Nephron progenitor cell (in vitro differentiated cells): Measurements from ENCODE around the gene IMPG2.

Source experiments
- DNase-seq: peaks from one replicate; pipeline ENCODE4 v3.0.0; 2021
- H3K27ac Mint-ChIP-seq: 2 replicates; pipeline ENCODE4 v1.8.0; 2021; ENCODE audit warnings: mild to moderate bottlenecking, moderate library complexity, mixed read lengths
- H3K27me3 Mint-ChIP-seq: 2 replicates; pipeline ENCODE4 v1.8.0; 2021; ENCODE audit warnings: mild to moderate bottlenecking, low read depth, mixed read lengths; ENCODE audit not compliant: poor library complexity
- H3K36me3 Mint-ChIP-seq: 2 replicates; pipeline ENCODE4 v1.8.0; 2021; ENCODE audit warnings: low read depth, mixed read lengths
- H3K4me1 Mint-ChIP-seq: 2 replicates; pipeline ENCODE4 v1.8.0; 2021; ENCODE audit warnings: mixed read lengths
- H3K4me3 Mint-ChIP-seq: 2 replicates; pipeline ENCODE4 v1.8.0; 2021; ENCODE audit warnings: mild to moderate bottlenecking, moderate library complexity, mixed read lengths
- H3K9me3 Mint-ChIP-seq: 2 replicates; pipeline ENCODE4 v1.8.0; 2021; ENCODE audit warnings: mild to moderate bottlenecking, moderate library complexity, mixed read lengths
- TF ChIP-seq, protein P1 (sequence below): fragments of 200-600 bp; sonication (generic); IDR thresholded peaks from 2 replicates; pipeline ENCODE4 v1.5.0; 2021; ENCODE audit warnings: antibody characterized with exemption

The IMPG2 gene

DNA sequence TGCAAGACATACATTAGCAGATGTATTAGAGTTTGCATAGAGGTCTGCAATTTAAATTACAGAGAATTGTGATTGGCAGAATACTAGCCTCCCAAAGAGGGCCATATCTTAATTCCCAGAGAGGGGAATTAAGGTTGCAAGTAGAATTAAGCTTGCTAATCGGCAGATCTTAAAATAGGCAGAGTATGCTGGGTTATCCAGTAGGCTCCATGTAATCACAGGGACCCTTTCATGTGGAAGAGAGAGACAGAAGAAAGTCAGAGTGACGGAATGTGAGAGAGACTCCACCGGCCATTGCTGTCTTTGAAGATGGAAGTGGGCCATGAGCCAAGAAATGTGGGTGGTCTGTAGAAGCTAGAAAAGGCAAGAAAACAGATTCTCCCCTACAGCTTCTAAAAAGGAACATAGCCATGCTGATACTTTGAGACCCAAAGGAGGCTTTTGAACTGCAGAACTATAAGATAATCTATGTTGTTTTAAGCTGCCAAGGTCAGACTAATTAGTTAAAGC is 38.8 kb downstream of the IMPG2 start:
- no peak for DNase-seq

DNA sequence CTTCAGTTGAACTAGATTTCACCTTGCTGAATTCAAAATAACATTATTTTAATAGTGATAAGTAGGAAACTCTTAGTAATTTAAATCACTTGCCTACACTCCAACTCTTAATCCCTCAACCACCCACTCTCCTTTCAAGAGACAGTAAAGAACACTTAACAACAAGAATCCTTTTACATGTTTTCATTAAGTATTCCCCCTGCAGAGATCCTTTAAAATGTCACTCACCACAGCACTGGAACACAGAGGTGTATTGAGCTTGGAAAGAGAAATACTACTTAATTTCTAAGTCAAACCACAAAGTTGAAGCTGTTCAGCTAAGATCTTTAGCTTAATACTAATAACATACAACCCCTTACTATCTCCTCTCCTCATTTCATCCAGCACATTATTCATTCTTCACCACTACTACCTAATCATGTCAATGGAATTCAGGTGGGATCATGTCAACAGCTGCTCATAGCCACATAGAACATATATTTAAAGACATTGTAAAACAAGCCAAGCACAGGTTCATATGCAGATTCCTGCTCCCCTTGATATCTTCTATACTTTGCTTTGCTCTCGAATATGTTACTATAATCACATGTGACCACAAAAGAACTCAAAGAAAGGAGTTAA is 40.5 kb downstream of the IMPG2 start:
- no peaks in the 10 kb centered on the region for H3K36me3 Mint-ChIP-seq
- H3K4me1 Mint-ChIP-seq: peaks cover 9% of the 10 kb centered on the region
- no peaks in the 10 kb centered on the region for H3K9me3 Mint-ChIP-seq
- DNase-seq: no peak
- no peak overlapping the region for H3K4me3 Mint-ChIP-seq
- TF ChIP-seq, protein P1, sequence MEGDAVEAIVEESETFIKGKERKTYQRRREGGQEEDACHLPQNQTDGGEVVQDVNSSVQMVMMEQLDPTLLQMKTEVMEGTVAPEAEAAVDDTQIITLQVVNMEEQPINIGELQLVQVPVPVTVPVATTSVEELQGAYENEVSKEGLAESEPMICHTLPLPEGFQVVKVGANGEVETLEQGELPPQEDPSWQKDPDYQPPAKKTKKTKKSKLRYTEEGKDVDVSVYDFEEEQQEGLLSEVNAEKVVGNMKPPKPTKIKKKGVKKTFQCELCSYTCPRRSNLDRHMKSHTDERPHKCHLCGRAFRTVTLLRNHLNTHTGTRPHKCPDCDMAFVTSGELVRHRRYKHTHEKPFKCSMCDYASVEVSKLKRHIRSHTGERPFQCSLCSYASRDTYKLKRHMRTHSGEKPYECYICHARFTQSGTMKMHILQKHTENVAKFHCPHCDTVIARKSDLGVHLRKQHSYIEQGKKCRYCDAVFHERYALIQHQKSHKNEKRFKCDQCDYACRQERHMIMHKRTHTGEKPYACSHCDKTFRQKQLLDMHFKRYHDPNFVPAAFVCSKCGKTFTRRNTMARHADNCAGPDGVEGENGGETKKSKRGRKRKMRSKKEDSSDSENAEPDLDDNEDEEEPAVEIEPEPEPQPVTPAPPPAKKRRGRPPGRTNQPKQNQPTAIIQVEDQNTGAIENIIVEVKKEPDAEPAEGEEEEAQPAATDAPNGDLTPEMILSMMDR: no peak
- peaks cover 3% of the 10 kb centered on the region for H3K27me3 Mint-ChIP-seq
- no peak overlapping the region for H3K27ac Mint-ChIP-seq

More for the DNA sequence above, 38.8 kb downstream of the IMPG2 start:
- H3K36me3 Mint-ChIP-seq: no peaks in the 10 kb centered on the region
- TF ChIP-seq, protein P1: no peak
- H3K27me3 Mint-ChIP-seq: peaks cover 3% of the 10 kb centered on the region
- peak overlapping the region; percentile 81 for H3K27ac Mint-ChIP-seq
- H3K9me3 Mint-ChIP-seq: no peaks in the 10 kb centered on the region
- H3K4me1 Mint-ChIP-seq: peaks cover 9% of the 10 kb centered on the region
- no peak overlapping the region for H3K4me3 Mint-ChIP-seq

DNA sequence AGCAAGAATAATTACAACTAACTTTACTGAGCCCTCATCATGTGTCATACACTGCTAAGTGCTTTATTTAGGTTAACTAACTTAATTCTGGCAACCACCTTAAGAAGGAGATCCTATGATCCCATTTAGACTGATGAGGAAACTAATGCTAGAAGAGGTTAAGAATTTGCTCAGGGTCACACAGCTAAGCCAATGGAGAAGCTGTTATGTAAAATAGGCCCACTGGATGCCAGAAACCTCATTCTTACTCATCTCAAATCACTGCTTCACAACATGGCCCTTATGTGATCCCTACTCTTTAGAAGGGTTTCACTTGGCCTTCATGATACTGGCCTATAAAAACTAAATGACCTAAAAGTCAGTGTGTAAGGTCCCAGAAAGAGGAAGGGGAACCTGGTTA is 41.2 kb downstream of the IMPG2 start:
- TF ChIP-seq, protein P1: no peak
- Mint-ChIP-seq H3K4me1 (peaks cover 9% of the 10 kb centered on the region), H3K27me3 (peaks cover 3% of the 10 kb centered on the region), H3K9me3 (no peaks in the 10 kb centered on the region), H3K27ac (no peak overlapping the region), H3K36me3 (no peaks in the 10 kb centered on the region), H3K4me3 (no peak overlapping the region)
- no peak for DNase-seq

DNA sequence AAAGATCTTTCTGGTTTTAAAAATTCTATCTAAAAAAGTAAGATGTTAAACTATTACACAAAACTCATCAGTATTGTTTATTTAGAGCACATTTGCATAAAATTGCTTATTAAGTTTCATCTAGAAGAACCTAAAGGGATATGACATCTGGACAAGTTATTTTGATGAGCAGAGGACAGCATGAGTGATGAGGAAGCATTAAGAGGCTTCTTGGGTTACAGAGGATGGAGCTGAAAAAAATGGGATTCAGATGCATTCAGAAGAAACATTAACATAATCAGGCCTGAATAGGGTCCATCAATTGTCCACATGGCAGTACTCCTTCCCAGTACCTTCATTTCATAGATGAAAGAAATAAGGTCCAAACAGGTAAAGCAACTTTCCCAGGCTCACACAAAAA is 41.6 kb downstream of the IMPG2 start:
- no peaks in the 10 kb centered on the region for H3K9me3 Mint-ChIP-seq
- H3K4me1 Mint-ChIP-seq: peaks cover 9% of the 10 kb centered on the region

DNA sequence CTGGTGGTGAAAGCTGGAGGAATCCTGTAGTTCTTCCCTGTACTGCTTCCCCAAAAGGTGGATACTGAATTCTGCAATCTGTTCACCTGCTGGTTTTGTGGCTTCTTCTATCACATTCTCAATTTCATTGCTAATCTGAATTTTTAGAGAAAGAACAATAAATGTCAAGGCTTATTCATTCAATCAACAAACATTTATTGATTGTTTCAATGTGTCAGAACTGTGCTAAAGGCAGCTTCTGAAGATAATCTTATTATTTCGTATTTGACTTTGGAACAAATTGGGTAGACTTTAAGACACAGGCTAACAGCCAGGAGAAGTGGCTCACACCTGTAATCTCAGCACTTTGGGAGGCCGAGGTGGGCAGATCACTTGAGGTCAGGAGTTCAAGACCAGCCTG is 46.8 kb downstream of the IMPG2 start:
- TF ChIP-seq, protein P1: no peak
- no peaks in the 10 kb centered on the region for H3K36me3 Mint-ChIP-seq

More for the DNA sequence above, 41.6 kb downstream of the IMPG2 start:
- Mint-ChIP-seq H3K27ac (no peak overlapping the region), H3K36me3 (no peaks in the 10 kb centered on the region), H3K27me3 (peaks cover 3% of the 10 kb centered on the region), H3K4me3 (no peak overlapping the region)
- no peak for DNase-seq
- TF ChIP-seq, protein P1: no peak

DNA sequence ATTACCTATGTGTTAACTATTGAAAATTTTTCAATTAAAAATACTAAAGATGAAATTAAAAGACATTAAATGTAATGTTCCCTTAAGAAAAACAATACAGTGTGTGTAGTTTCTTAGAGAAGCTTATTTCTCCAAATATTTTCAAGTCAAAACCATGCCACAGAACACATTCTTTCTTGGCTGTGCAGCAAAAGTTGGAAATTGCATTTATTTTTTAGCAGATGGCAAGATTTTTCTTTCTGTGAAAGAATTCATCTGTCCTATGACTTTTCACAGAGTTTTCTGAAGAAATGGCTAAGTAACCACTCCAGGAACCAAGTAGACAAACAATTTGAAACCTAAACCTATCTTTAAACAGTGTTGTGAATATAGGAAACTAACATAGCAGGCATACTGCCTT is 47.2 kb downstream of the IMPG2 start:
- no peaks in the 10 kb centered on the region for H3K36me3 Mint-ChIP-seq
- TF ChIP-seq, protein P1: no peak
- no peak overlapping the region for H3K27ac Mint-ChIP-seq
- DNase-seq: no peak
- no peak overlapping the region for H3K4me3 Mint-ChIP-seq
- no peaks in the 10 kb centered on the region for H3K9me3 Mint-ChIP-seq
- no peaks in the 10 kb centered on the region for H3K4me1 Mint-ChIP-seq
- peaks cover 3% of the 10 kb centered on the region for H3K27me3 Mint-ChIP-seq

More for the DNA sequence above, 46.8 kb downstream of the IMPG2 start:
- no peak overlapping the region for H3K27ac Mint-ChIP-seq
- no peaks in the 10 kb centered on the region for H3K9me3 Mint-ChIP-seq
- DNase-seq: no peak
- peaks cover 3% of the 10 kb centered on the region for H3K27me3 Mint-ChIP-seq
- H3K4me1 Mint-ChIP-seq: no peaks in the 10 kb centered on the region
- no peak overlapping the region for H3K4me3 Mint-ChIP-seq
